OCI-LY3 (cell line): ENCODE results near the gene RXRA.
"Not testable (repeated sequence)": the region's sequence is repeated elsewhere in the genome, so short reads cannot be mapped to it uniquely, and the experiment has no call there.

ENCODE experiments used
- H2AFZ ChIP-seq: fragments of 200-600, 300-600 bp; shearing (Covaris generic); 2 replicates; pipeline ENCODE4 v1.6.0; 2014; ENCODE audit warnings: antibody characterized with exemption, low read depth, low read length
- H3K27ac ChIP-seq: fragments of 200-600, 300-600 bp; sonication (generic); 2 replicates; pipeline ENCODE4 v1.5.1; 2014; ENCODE audit warnings: mild to moderate bottlenecking, low read length, moderate library complexity, mixed read lengths
- H3K27me3 ChIP-seq: fragments of 200-600, 300-600 bp; sonication (generic); 2 replicates; pipeline ENCODE4 v1.6.1; 2014; ENCODE audit warnings: low read depth, low read length, mixed read lengths
- H3K36me3 ChIP-seq: fragments of 200-600, 300-600 bp; sonication (generic); replicated peaks from 2 replicates; pipeline ENCODE3; 2014; ENCODE audit warnings: low read depth, low read length, mixed read lengths
- H3K4me1 ChIP-seq: fragments of 300-600, 200-600 bp; sonication (generic); 2 replicates; pipeline ENCODE4 v1.6.1; 2014; ENCODE audit warnings: low read length, mixed read lengths
- H3K4me2 ChIP-seq: fragments of 200-600, 300-600 bp; sonication (generic); 2 replicates; pipeline ENCODE4 v1.6.1; 2014; ENCODE audit warnings: low read length, mixed read lengths
- H3K4me3 ChIP-seq: fragments of 300-600, 200-600 bp; sonication (generic); 2 replicates; pipeline ENCODE4 v1.5.1; 2014; ENCODE audit warnings: antibody characterized with exemption, mild to moderate bottlenecking, low read length, moderate library complexity
- H3K79me2 ChIP-seq: fragments of 300-600, 200-600 bp; shearing (Covaris generic); 2 replicates; pipeline ENCODE4 v1.6.1; 2014; ENCODE audit warnings: mild to moderate bottlenecking, low read length, mixed read lengths
- H3K9ac ChIP-seq: fragments of 300-600, 200-600 bp; shearing (Covaris generic); 2 replicates; pipeline ENCODE4 v1.6.0; 2014; ENCODE audit warnings: mild to moderate bottlenecking, low read length, moderate library complexity
- H3K9me3 ChIP-seq: fragments of 200-600, 300-600 bp; shearing (Covaris generic); 2 replicates; pipeline ENCODE4 v1.6.1; 2014; ENCODE audit warnings: low read length, mixed read lengths; ENCODE audit not compliant: insufficient read depth
- H4K20me1 ChIP-seq: fragments of 200-600, 300-600 bp; sonication (generic); 2 replicates; pipeline ENCODE4 v1.6.1; 2016; ENCODE audit warnings: low read length, mixed read lengths; ENCODE audit not compliant: insufficient read depth
- CTCF ChIP-seq: fragments of 200-600, 300-600 bp; sonication (generic); IDR thresholded peaks from 2 replicates; pipeline ENCODE4 v1.5.1; 2014; ENCODE audit warnings: antibody characterized with exemption, low read length, low read depth
- EZH2phosphoT487 ChIP-seq: fragments of 200-600 bp; shearing (Covaris generic); IDR thresholded peaks from 2 replicates; pipeline ENCODE4 v1.6.1; 2018; ENCODE audit warnings: antibody characterized with exemption, mixed run types, low read depth

Gene RXRA

GRCh38 chr9:134303601-134304000, 22.7 kb upstream of the RXRA start:
- Histone ChIP-seq H3K9me3 (no peaks in the 10 kb centered on the region), H3K4me1 (peaks cover 8% of the 10 kb centered on the region), H3K27ac (no peak overlapping the region), H3K4me2 (no peak overlapping the region), H2AFZ (no peak overlapping the region), H3K27me3 (no peaks in the 10 kb centered on the region), H4K20me1 (no peaks in the 10 kb centered on the region), H3K4me3 (no peak overlapping the region), H3K9ac (no peak overlapping the region), H3K36me3 (no peaks in the 10 kb centered on the region), H3K79me2 (no peaks in the 10 kb centered on the region)
- TF ChIP-seq EZH2phosphoT487 (no peak), CTCF (no peak)

GRCh38 chr9:134304261-134304660, 22.0 kb upstream of the RXRA start:
- Histone ChIP-seq H3K9me3 (no peaks in the 10 kb centered on the region), H3K27ac (no peak overlapping the region), H3K79me2 (no peaks in the 10 kb centered on the region), H3K4me2 (no peak overlapping the region), H2AFZ (no peak overlapping the region), H3K9ac (no peak overlapping the region), H3K27me3 (peaks cover 3% of the 10 kb centered on the region), H4K20me1 (no peaks in the 10 kb centered on the region), H3K4me3 (no peak overlapping the region), H3K36me3 (no peaks in the 10 kb centered on the region), H3K4me1 (peaks cover 8% of the 10 kb centered on the region)
- TF ChIP-seq EZH2phosphoT487: no peak
- TF ChIP-seq CTCF: no peak

- Histone ChIP-seq H4K20me1 (no peaks in the 10 kb centered on the region), H3K36me3 (no peaks in the 10 kb centered on the region), H3K27ac (no peak overlapping the region), H3K4me3 (no peak overlapping the region), H3K27me3 (peaks cover 7% of the 10 kb centered on the region), H2AFZ (no peak overlapping the region), H3K79me2 (no peaks in the 10 kb centered on the region), H3K9me3 (no peaks in the 10 kb centered on the region), H3K4me1 (peaks cover 8% of the 10 kb centered on the region), H3K9ac (no peak overlapping the region), H3K4me2 (no peak overlapping the region)
- TF ChIP-seq CTCF (no peak), EZH2phosphoT487 (no peak)
Measured at GRCh38 chr9:134304690-134305089, 21.6 kb upstream of the RXRA start.

- Histone ChIP-seq H3K4me3 (no peak overlapping the region), H2AFZ (no peak overlapping the region), H3K4me2 (no peak overlapping the region), H3K9me3 (no peaks in the 10 kb centered on the region), H3K79me2 (no peaks in the 10 kb centered on the region), H3K27ac (no peak overlapping the region), H4K20me1 (no peaks in the 10 kb centered on the region), H3K36me3 (no peaks in the 10 kb centered on the region), H3K4me1 (peaks cover 8% of the 10 kb centered on the region), H3K9ac (no peak overlapping the region), H3K27me3 (peaks cover 12% of the 10 kb centered on the region)
- TF ChIP-seq CTCF: no peak
- TF ChIP-seq EZH2phosphoT487: no peak
Measured at GRCh38 chr9:134305533-134305932, 20.7 kb upstream of the RXRA start.

GRCh38 chr9:134306042-134306441, 20.2 kb upstream of the RXRA start:
- not testable (repeated sequence) for H3K4me3 ChIP-seq, H3K4me1 ChIP-seq, H4K20me1 ChIP-seq, H3K9me3 ChIP-seq, H3K79me2 ChIP-seq, H2AFZ ChIP-seq, H3K27ac ChIP-seq, H3K9ac ChIP-seq, H3K4me2 ChIP-seq, H3K36me3 ChIP-seq
- peaks cover 14% of the 10 kb centered on the region for H3K27me3 ChIP-seq
